HG03520 (cell line): ENCODE results near the gene ARSA.

Source experiments
- ATAC-seq: cut with Tn5 transposase; IDR thresholded peaks from one replicate; pipeline ENCODE4 v1.9.1; 2021; ENCODE audit warnings: mild to moderate bottlenecking, moderate library complexity; ENCODE audit not compliant: unreplicated experiment

ARSA gene

GRCh38 chr22:50582493-50583293 lies 45.3 kb downstream of the ARSA start, which contains the start of gene CHKB:
Gene CHKB, minus strand, starts transcription at chr22:50582849. Its CDS starts 68 bp downstream, at chr22:50582781.
- ATAC-seq = peak; percentile 79

- ATAC-seq = no peak
These were observed 45.9 kb downstream of the ARSA start for GRCh38 chr22:50581950-50582492.

GRCh38 chr22:50581031-50581949 lies 46.7 kb downstream of the ARSA start:
- no peak for ATAC-seq

- no peak for ATAC-seq
These were observed 48.2 kb downstream of the ARSA start for GRCh38 chr22:50579752-50580151.

- no peak for ATAC-seq
These were observed 49.1 kb downstream of the ARSA start for GRCh38 chr22:50578776-50579310.

GRCh38 chr22:50577987-50578775 lies 49.8 kb downstream of the ARSA start, which contains the start of gene CPT1B:
Gene CPT1B, minus strand, starts transcription at chr22:50578427. Its CDS starts 512 bp downstream, at chr22:50577915.
- ATAC-seq = no peak

GRCh38 chr22:50577697-50577986 lies 50.3 kb downstream of the ARSA start:
- ATAC-seq = no peak

- ATAC-seq = no peak
These were observed 50.9 kb downstream of the ARSA start for GRCh38 chr22:50576806-50577696.

- ATAC-seq = no peak
These were observed 51.9 kb downstream of the ARSA start for GRCh38 chr22:50576070-50576469.

GRCh38 chr22:50575426-50575941 lies 52.5 kb downstream of the ARSA start:
- ATAC-seq = no peak
